ENCODE data around the gene STK32C.

The STK32C gene

DNA sequence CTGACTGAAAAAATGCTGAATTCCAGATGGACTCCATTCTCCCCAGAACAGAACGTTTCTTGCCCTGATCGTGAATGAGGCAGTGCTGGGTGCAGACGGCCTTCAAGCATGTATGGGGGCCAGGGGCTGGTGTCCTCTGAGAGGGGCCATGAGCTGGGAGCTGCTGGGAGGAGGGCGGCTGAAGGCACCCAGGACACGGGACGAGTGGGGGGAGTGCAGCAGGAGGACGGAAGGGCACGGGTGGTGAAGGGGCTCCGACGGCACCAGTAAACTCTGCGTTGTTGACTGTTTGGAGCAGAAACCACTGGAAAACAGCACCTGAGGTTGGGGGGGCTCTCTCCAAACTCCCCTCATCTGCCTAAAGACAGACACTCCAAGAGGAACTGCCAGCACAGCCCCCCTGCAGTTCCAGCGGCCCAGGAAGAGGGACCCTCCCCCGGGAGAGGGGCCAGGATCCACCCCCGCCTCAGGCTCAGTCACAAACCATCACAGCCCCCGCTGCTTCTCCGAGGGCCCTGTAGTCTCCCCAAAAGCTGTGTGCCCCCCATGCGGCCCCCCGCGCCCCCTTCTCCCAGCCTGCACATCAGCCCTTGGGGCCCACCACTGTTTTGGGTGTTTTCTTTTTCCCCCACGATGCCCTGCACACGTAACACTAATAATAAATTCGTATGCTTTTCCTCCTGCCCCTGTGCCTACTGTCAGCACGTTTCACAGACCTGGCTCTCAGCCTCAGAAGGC, 65.5 kb downstream of the STK32C start:
- DNase-seq: no peak

- DNase-seq: no peak
Observed at GRCh38 chr10:132241496-132241895, 66.3 kb downstream of the STK32C start.

DNA sequence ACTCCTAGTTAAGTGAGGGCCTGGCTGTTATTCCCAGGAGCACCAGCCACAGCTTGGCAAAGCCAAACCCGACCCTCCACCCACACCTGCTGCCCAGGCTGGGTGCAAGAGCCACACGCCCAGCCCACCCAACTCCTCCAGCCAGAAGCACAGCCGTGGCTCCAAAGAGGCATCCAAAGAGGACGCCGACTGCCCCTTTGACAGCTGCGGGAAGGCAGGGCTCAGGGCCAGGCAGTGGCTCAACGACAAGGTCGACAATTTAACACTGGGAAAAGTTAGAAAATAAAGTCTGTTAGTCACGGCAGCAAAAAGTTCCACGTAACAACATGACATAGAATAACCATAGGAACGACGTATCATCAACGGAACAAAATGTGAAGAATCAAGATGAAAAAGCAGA, 66.7 kb downstream of the STK32C start:
- no peak for DNase-seq

- no peak for DNase-seq
Observed at GRCh38 chr10:132240581-132240980, 67.2 kb downstream of the STK32C start.

DNA sequence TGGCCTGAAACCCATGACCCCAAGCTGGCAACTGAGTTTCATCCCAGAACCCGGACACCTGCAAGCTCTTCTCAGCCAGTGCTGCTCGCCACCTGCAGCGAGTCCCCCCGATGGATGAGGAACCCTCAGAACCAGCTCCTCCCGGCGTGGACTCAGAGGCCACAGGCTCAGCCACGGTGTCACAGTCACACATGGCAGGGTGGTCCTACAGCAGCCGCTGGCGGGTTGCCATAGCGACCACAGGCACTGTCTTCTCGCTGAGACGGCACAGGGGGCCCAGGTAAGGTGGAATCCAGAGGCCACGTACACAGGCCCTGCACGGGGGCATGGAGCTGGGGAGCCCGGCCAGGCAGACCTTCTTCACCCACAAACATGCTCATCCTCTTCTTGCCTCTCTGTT, 67.6 kb downstream of the STK32C start:
- DNase-seq: no peak

- no peak for DNase-seq
Observed at GRCh38 chr10:132239126-132240031, 68.4 kb downstream of the STK32C start.

- no peak for DNase-seq
Observed at GRCh38 chr10:132238371-132239125, 69.2 kb downstream of the STK32C start.

GRCh38 chr10:132237871-132238270, 69.9 kb downstream of the STK32C start:
- DNase-seq: no peak

GRCh38 chr10:132237396-132237795, 70.4 kb downstream of the STK32C start:
- DNase-seq: no peak

GRCh38 chr10:132236881-132237280, 70.9 kb downstream of the STK32C start:
- DNase-seq: no peak

- no peak for DNase-seq
Observed at GRCh38 chr10:132236161-132236560, 71.6 kb downstream of the STK32C start.

DNA sequence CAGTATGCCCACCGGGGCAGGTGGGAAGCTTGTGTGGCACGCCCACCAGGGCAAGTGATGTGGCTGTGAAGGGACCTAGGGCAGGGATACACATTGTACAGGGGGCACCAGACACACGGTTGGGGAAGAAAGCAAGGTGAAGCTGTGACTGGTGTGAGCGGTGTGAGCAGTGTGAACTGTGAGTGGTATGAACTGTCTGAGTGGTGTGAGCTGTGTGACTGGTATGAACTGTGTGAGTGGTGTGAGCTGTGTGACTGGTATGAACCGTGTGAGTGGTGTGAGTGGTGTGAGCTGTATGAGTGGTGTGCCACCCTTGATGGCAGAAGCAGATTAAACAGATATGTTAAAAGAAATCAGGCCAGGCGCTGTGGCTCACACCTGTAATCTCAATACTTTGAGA, 72.9 kb downstream of the STK32C start:
- DNase-seq: no peak

GRCh38 chr10:132233501-132234085, 74.2 kb downstream of the STK32C start:
- DNase-seq: no peak

- no peak for DNase-seq
Observed at GRCh38 chr10:132232981-132233380, 74.8 kb downstream of the STK32C start.

DNA sequence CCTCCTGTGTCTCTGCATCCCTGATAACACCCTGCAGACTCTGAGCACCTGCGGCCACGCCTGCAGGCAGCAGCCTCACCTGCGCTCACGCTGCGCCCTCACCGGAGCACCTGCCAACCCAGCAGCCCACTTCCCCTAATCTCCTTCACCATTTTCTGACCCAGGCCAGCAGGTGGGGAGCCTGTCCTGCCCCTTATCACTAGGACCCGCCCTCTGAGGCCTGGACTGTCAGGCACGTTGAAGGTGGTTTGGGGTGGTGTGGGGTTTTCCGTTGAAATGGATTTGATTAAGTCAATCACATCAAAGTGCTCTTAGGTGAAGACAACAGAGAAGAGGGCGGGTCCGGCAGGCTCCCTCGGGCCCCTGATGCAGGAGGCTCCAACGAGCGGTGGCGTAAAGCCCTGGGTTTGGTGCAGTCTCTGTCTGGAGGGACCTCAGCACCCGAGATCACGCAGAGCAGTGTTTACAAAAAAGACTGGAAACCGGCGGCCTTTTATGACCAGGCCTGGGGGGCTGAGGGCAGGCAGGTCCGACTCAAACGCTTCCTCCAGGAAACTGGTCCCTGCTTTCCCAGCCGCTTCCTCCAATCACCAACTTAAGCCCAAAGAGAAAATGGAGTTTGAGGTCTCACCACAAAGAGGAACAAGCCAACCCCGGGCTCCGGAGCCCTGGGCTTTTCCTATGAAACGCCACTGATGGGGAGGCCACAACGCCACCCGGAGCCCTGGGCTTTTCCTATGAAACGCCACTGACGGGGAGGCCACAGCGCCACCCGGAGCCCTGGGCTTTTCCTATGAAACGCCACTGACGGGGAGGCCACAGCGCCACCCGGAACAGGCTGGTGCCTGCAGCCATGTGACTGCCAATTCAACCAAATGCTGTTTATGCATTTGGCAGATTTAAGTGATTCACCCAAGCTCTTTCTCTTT, 75.5 kb downstream of the STK32C start:
- DNase-seq: peak; percentile 33

GRCh38 chr10:132231656-132232022, 76.1 kb downstream of the STK32C start:
- no peak for DNase-seq

DNA sequence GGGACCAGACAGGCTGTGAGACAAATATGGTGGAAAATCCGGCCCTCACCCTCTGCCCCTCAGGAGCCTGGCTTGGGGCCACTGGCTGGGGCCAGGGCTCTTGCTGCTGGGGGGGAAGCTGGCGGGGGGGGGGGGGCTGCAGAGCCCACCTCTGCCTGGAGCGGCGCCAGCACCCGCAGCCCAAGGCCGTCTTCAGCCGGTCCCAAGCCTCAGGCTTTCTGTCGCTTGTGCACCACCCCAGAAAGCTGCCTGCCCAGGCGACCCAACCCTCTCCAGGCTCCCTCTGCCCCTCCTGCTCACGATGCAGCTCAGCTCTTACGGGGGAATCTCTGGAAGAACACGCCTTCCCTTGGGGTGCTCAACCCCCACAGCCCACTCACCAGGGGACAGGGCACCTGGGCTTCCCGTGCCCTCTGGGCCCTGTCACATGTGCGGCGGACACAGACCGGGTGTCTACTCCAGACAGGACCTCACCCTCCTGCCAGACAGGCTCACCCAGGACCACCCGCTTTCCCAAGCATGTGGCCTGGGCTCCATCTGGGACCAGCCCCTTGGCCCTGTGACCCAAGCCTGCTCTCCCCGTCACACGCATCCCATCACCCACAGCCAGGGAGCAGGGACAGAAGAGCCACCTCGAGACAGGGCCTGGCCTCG, 77.1 kb downstream of the STK32C start:
- no peak for DNase-seq

- DNase-seq: peak; percentile 61
Observed at GRCh38 chr10:132229834-132230556, 77.8 kb downstream of the STK32C start.

- DNase-seq: no peak
Observed at GRCh38 chr10:132229096-132229495, 78.7 kb downstream of the STK32C start.

- no peak for DNase-seq
Observed at GRCh38 chr10:132228616-132229015, 79.1 kb downstream of the STK32C start.
